ENCODE measurements around the gene NINJ1. TPM values are rescaled to one million over a fixed set of nuclear protein-coding genes. Genes with fewer than 3 reads are reported as not detected.
A peak's percentile ranks its signal among the peaks of the same experiment; 100 is the strongest.
"Not testable (repeated sequence)": the region's sequence is repeated elsewhere in the genome, so short reads cannot be mapped to it uniquely, and the experiment has no call there.

NINJ1 gene
- total RNA-seq, 4 donors from 2014 or later: 58.8 to 81.6 (median 75.2) TPM

DNA sequence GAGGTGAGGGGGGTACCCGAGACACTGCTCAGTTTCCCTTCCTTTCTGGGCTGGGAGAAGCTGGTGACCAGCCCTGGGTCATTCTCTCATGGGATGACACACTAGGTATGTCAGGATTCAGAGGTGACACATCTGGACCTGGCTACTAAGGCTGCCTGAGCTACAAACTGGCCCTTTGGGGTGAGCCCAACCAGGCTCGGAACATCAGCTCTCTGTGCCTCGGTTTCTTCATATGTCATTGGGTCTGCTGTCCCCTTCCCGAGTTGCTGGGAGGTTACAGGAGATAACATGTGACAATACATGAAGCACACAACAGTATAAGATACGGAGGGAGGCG, 26.3 kb downstream of the NINJ1 start:
- TF ChIP-seq CTCF (IDR thresholded peaks at IDR 0.05) (no peak), POLR2AphosphoS5 (IDR thresholded peaks at IDR 0.05) (no peak), EP300 (IDR thresholded peaks at IDR 0.05) (no peak), POLR2A (IDR thresholded peaks at IDR 0.05) (no peak)
- Histone ChIP-seq H3K27ac (no peak overlapping the region), H3K27me3 (no peaks in the 10 kb centered on the region), H3K36me3 (peaks cover 0 to 56% of the 10 kb centered on the region in 2 donors), H3K4me3 (no peak overlapping the region), H3K9me3 (peaks cover 0 to 12% (median 0%) of the 10 kb centered on the region in 3 donors), H3K4me1 (peaks cover 0 to 45% (median 0%) of the 10 kb centered on the region in 3 donors)
- WGBS, 2 donors (ENCODE audit: low coverage in 1 of 2): 84% methylated on average over 5 of the region's 6 CpGs; no CpG with 5 or more reads in 1 of the 2 donors
- ATAC-seq: no peak

DNA sequence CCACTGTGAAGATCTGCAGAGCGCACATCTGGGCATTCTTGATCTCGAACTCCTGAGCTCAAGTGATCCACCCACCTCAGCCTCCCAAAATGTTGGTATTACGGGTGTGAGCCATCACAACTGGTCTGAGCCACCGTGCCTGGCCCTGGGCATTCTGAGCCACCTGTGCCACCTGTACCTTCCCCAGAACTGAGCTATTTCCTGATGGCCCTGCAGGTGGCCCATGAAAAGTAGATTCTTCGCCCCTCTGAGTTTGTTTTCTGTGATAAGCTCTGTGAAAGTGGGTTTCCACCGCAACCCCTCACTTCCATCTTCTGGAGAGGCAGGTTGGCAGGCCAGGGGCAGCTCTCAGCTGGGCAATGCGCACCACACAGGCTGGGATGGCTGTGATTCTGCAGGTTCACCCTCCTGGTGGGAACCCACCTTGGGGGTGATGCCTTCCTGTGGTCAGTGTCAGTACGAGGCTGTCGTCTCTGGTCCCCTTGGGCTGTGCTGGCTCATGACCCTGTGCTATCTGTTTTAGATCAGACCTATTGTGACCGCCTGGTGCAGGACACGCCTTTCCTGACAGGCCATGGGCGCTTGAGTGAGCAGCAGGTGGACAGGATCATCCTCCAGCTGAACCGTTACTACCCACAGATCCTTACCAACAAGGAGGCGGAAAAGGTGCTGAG, 26.8 kb downstream of the NINJ1 start:
- ATAC-seq: no peak
- WGBS, 2 donors (ENCODE audit: low coverage in 1 of 2): 75 to 80% methylated on average over 1 to 8 of the region's 14 CpGs
- no peak overlapping the region for H3K4me3 ChIP-seq
- no peaks in the 10 kb centered on the region for H3K27me3 ChIP-seq
- H3K9me3 ChIP-seq: peaks cover 0 to 12% (median 0%) of the 10 kb centered on the region in 3 donors
- no peak overlapping the region for H3K27ac ChIP-seq
- H3K4me1 ChIP-seq: peaks cover 0 to 45% (median 0%) of the 10 kb centered on the region in 3 donors
- peaks cover 0 to 51% of the 10 kb centered on the region in 2 donors for H3K36me3 ChIP-seq
- no peak for TF ChIP-seq POLR2A (IDR thresholded peaks at IDR 0.05)
- TF ChIP-seq EP300 (IDR thresholded peaks at IDR 0.05): no peak
- no peak for TF ChIP-seq CTCF (IDR thresholded peaks at IDR 0.05)
- TF ChIP-seq POLR2AphosphoS5 (IDR thresholded peaks at IDR 0.05): no peak

GRCh38 chr9:93105620-93106019, 28.4 kb downstream of the NINJ1 start:
- Histone ChIP-seq H3K27me3 (no peaks in the 10 kb centered on the region), H3K4me3 (no peak overlapping the region), H3K36me3 (peaks cover 0 to 34% of the 10 kb centered on the region in 2 donors), H3K9me3 (peaks cover 0 to 12% (median 0%) of the 10 kb centered on the region in 3 donors), H3K27ac (no peak overlapping the region), H3K4me1 (peaks cover 0 to 45% (median 0%) of the 10 kb centered on the region in 3 donors)
- ATAC-seq: no peak
- TF ChIP-seq POLR2AphosphoS5 (IDR thresholded peaks at IDR 0.05) (no peak), EP300 (IDR thresholded peaks at IDR 0.05) (no peak), CTCF (IDR thresholded peaks at IDR 0.05) (no peak), POLR2A (IDR thresholded peaks at IDR 0.05) (no peak)
- 50 to 93% methylated on average over 1 of the region's 1 CpG for WGBS, 2 donors (ENCODE audit: low coverage in 1 of 2)

DNA sequence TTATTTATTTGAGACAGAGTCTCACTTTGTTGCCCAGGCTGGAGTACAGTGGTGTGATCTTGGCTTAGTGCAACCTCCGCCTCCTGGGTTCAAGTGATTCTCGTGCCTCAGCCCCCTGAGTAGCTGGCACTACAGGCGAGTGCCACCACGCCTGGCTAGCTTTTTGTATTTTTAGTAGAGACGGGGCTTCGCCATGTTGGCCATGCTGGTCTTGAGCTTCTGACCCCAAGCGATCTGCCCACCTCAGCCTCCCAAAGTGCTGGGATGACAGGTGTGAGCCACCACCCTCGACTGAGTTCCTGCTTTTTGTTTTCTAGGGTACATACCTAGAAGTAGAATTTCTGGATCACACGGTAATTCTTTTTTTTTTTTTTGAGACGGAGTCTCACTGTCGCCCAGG, 33.0 kb downstream of the NINJ1 start:
- H3K27me3 ChIP-seq, ATAC-seq, H3K27ac ChIP-seq, H3K36me3 ChIP-seq, H3K4me3 ChIP-seq: not testable (repeated sequence)
- H3K4me1 ChIP-seq: peaks cover 2 to 39% (median 27%) of the 10 kb centered on the region in 3 donors
- H3K9me3 ChIP-seq: peaks cover 0 to 12% (median 0%) of the 10 kb centered on the region in 3 donors
- WGBS, 2 donors (ENCODE audit: low coverage in 1 of 2): 93 to 97% methylated on average over 8 to 11 of the region's 11 CpGs

DNA sequence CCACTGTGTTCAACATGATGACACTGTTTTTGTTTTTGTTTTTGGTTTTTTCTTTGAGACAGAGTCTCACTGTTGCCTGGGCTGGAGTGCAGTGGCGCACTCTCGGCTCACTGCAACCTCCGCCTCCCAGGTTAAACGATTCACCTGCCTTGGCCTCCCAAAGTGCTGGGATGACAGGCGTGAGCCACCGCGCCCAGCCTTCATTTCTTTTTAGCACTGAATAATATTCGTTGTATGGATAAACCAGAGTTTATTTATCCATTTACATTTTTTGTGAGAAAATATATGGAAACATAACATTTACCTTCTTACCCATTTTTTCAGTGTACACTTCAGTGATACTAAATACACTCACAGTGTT, 33.8 kb downstream of the NINJ1 start:
- Histone ChIP-seq H3K36me3 (peaks cover 0 to 6% of the 10 kb centered on the region in 2 donors), H3K4me3 (no peak overlapping the region), H3K4me1 (peaks cover 2 to 39% (median 27%) of the 10 kb centered on the region in 3 donors), H3K27ac (peak overlapping the region in 2 of 4 donors; percentile 89 to 98), H3K9me3 (peaks cover 0 to 12% (median 0%) of the 10 kb centered on the region in 3 donors), H3K27me3 (no peaks in the 10 kb centered on the region)
- WGBS, 2 donors (ENCODE audit: low coverage in 1 of 2): 95 to 98% methylated on average over 8 of the region's 8 CpGs
- TF ChIP-seq POLR2A (IDR thresholded peaks at IDR 0.05): no peak
- TF ChIP-seq POLR2AphosphoS5 (IDR thresholded peaks at IDR 0.05): no peak
- no peak for TF ChIP-seq EP300 (IDR thresholded peaks at IDR 0.05)
- no peak for TF ChIP-seq CTCF (IDR thresholded peaks at IDR 0.05)
- no peak for ATAC-seq
